Measurements from ENCODE around the gene CHID1. TPM values are rescaled to one million over a fixed set of nuclear protein-coding genes. Genes with fewer than 3 reads are reported as not detected.
A peak's percentile ranks its signal among the peaks of the same experiment; 100 is the strongest.

CHID1 gene
- 10 to 100 TPM; 39.0 to 69.7 (median 47.2) TPM for polyA plus RNA-seq (ENCODE audit: low read depth in 6 of 6)

DNA sequence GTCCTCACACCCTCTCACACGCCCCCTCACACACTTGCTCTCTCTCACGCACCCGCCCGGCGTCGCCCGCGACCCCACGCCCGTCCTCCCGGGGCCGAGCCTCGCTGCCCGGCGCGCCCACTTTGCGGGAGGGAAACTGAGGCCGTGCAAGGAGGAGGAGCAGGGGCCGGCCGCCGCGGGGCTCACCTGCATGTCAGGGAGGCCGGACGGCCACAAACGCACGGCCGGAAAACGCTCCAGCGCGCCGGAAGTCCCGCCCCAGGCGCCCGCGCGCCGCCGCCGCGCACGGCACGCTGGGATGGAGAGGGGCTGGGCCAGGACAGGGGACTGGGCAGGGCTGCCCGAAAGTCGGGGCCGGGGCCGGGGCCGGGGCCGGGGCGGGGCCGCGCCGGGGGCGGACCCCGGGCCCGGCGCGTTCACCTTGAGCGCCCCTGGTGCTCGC lies at the start of gene CHID1:
CHID1 (minus strand) TSS at position 222 of the 442 bp plus-strand sequence. CDS start 5,994 bp downstream, outside the sequence.
- H3K4me3 Mint-ChIP-seq, result peak within 1 kb of the TSS; percentile 85 to 97 (median 93)
- ATAC-seq (ENCODE audit: low read depth in 2 of 2) (peak; percentile 92), DNase-seq (peak; percentile 78)
- H3K9me3 Mint-ChIP-seq, result no peaks in the 10 kb centered on the region
- H3K27me3 Mint-ChIP-seq, result no peaks in the 10 kb centered on the region
- no peaks in the 10 kb centered on the region for H3K36me3 Mint-ChIP-seq
- peak within 1 kb of the TSS; percentile 30 to 97 (median 81) for H3K27ac Mint-ChIP-seq
- peaks cover 29 to 35% (median 30%) of the 10 kb centered on the region in 3 donors for H3K4me1 Mint-ChIP-seq

DNA sequence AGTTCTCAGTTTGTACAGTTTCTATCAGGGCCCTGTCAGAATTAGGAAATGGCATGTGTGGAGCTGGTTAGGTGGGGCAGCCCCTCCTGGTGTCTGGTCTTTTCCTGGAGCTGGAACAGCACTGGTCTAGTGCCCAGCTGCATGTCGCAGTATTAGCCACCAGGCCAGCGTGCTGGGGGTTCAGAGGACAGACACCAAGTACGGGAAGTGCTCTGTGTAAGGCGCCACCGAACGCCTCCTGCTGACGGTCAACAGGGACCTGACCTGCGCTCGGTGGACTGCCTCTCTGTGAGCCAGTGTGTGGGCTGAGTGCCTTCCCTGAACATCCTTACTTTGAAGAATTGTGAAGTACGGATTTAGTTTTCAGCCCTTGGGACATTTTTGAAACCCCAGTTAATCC lies 49.0 kb upstream of the CHID1 start:
- DNase-seq (no peak), ATAC-seq (ENCODE audit: low read depth in 2 of 2) (no peak)
- Mint-ChIP-seq H3K4me1 (peaks cover 16 to 28% (median 25%) of the 10 kb centered on the region in 3 donors), H3K4me3 (no peak overlapping the region), H3K9me3 (no peaks in the 10 kb centered on the region), H3K27ac (peak overlapping the region in 1 of 6 donors; percentile 28), H3K36me3 (peaks cover 0 to 10% of the 10 kb centered on the region in 2 donors), H3K27me3 (no peaks in the 10 kb centered on the region)

DNA sequence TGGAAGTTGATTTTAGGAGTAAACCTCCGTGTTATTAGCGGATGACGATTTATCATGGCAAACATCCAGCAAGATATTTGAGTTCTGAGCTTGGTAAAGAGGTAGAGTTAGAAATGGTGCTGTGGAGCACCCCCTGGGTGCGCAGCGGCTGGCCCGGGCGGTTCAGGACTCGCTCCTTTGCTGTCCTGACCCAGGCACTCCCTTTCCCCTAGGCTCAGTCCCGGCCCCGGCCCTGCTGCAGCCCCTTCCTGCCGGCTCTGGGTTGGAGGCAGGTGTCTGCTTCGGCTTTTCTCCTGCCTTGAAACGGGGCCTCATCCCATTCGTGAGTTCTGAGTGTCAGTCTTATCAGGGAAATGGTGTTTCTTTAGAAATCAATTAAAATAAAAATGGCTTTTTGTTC lies 48.4 kb upstream of the CHID1 start:
- H3K4me3 Mint-ChIP-seq, result peak overlapping the region in 1 of 8 donors; percentile 19
- peak overlapping the region in 2 of 6 donors; percentile 24 to 28 for H3K27ac Mint-ChIP-seq
- H3K4me1 Mint-ChIP-seq, result peaks cover 22 to 31% (median 28%) of the 10 kb centered on the region in 3 donors
- peaks cover 0 to 4% of the 10 kb centered on the region in 2 donors for H3K36me3 Mint-ChIP-seq
- H3K27me3 Mint-ChIP-seq, result no peaks in the 10 kb centered on the region
- ATAC-seq (ENCODE audit: low read depth in 2 of 2) (no peak), DNase-seq (no peak)
- no peaks in the 10 kb centered on the region for H3K9me3 Mint-ChIP-seq

GRCh38 chr11:958101-958500 lies 47.5 kb upstream of the CHID1 start:
- ATAC-seq (ENCODE audit: low read depth in 2 of 2), result no peak
- DNase-seq, result no peak
- Mint-ChIP-seq H3K4me1 (peaks cover 30 to 40% (median 32%) of the 10 kb centered on the region in 3 donors), H3K27ac (peak overlapping the region in 1 of 6 donors; percentile 59), H3K36me3 (no peaks in the 10 kb centered on the region), H3K4me3 (no peak overlapping the region), H3K9me3 (no peaks in the 10 kb centered on the region), H3K27me3 (no peaks in the 10 kb centered on the region)

DNA sequence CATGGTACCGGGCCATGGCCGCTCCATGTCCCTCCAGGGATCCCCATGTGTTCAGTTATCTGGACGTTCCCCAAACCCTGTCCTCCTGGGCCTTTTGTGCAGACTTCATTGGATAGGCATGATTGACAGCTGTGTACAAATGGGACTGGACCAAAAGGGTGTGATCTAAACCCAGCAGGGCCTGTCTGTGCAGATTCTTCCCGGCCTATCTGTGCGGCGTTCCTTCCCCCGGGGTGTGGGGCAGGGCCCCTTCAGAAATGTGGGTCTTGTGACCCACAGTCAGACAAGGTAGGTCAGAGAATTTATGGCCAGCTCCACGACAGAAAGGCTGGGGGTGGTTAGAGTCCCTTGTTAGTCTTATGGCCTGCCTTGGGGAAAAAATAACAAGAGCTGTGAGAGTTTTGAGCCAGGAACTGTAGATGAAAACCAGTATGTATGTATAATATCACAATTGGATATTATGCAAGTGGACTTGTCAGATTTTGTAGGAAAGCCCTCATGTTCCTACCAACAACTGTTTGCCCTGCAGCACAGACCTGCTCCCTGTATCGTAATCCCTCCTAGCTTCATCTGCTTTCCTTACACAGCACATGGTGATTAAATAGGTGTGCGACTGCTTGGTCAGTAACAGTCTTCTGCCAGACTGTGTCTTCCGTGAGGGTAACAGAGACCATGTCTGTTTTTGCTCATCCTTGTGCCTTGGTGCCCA lies 46.8 kb upstream of the CHID1 start:
- H3K27ac Mint-ChIP-seq, result peak overlapping the region in 4 of 6 donors; percentile 11 to 88 (median 60)
- no peak for DNase-seq
- no peaks in the 10 kb centered on the region for H3K9me3 Mint-ChIP-seq
- H3K4me3 Mint-ChIP-seq, result no peak overlapping the region
- no peaks in the 10 kb centered on the region for H3K36me3 Mint-ChIP-seq
- peaks cover 37 to 46% (median 39%) of the 10 kb centered on the region in 3 donors for H3K4me1 Mint-ChIP-seq
- no peak for ATAC-seq (ENCODE audit: low read depth in 2 of 2)
- H3K27me3 Mint-ChIP-seq, result no peaks in the 10 kb centered on the region

- no peaks in the 10 kb centered on the region for H3K27me3 Mint-ChIP-seq
- H3K36me3 Mint-ChIP-seq, result no peaks in the 10 kb centered on the region
- DNase-seq (no peak), ATAC-seq (ENCODE audit: low read depth in 2 of 2) (peak; percentile 42 to 52)
- H3K9me3 Mint-ChIP-seq, result no peaks in the 10 kb centered on the region
- H3K4me3 Mint-ChIP-seq, result peak overlapping the region in 5 of 8 donors; percentile 12 to 86 (median 50)
- peaks cover 36 to 48% (median 39%) of the 10 kb centered on the region in 3 donors for H3K4me1 Mint-ChIP-seq
- peak overlapping the region; percentile 61 to 94 (median 82) for H3K27ac Mint-ChIP-seq
Measured at GRCh38 chr11:955154-956063, 44.8 kb upstream of the CHID1 start.

GRCh38 chr11:954392-955153 lies 44.0 kb upstream of the CHID1 start:
- Mint-ChIP-seq H3K9me3 (peaks cover 0 to 5% (median 3%) of the 10 kb centered on the region in 7 donors), H3K36me3 (peaks cover 0 to 4% of the 10 kb centered on the region in 2 donors), H3K27me3 (no peaks in the 10 kb centered on the region), H3K27ac (peak overlapping the region; percentile 1 to 96 (median 72)), H3K4me1 (peaks cover 36 to 48% (median 39%) of the 10 kb centered on the region in 3 donors), H3K4me3 (peak overlapping the region in 6 of 8 donors; percentile 12 to 86 (median 44))
- ATAC-seq (ENCODE audit: low read depth in 2 of 2) (peak; percentile 50 to 55), DNase-seq (no peak)

GRCh38 chr11:953512-953911 lies 42.9 kb upstream of the CHID1 start:
- no peak overlapping the region for H3K4me3 Mint-ChIP-seq
- H3K27ac Mint-ChIP-seq, result peak overlapping the region in 2 of 6 donors; percentile 36 to 49
- DNase-seq (no peak), ATAC-seq (ENCODE audit: low read depth in 2 of 2) (no peak)
- H3K4me1 Mint-ChIP-seq, result peaks cover 36 to 48% (median 39%) of the 10 kb centered on the region in 3 donors
- no peaks in the 10 kb centered on the region for H3K27me3 Mint-ChIP-seq
- peaks cover 0 to 12% (median 8%) of the 10 kb centered on the region in 7 donors for H3K9me3 Mint-ChIP-seq
- H3K36me3 Mint-ChIP-seq, result peaks cover 0 to 4% of the 10 kb centered on the region in 2 donors

DNA sequence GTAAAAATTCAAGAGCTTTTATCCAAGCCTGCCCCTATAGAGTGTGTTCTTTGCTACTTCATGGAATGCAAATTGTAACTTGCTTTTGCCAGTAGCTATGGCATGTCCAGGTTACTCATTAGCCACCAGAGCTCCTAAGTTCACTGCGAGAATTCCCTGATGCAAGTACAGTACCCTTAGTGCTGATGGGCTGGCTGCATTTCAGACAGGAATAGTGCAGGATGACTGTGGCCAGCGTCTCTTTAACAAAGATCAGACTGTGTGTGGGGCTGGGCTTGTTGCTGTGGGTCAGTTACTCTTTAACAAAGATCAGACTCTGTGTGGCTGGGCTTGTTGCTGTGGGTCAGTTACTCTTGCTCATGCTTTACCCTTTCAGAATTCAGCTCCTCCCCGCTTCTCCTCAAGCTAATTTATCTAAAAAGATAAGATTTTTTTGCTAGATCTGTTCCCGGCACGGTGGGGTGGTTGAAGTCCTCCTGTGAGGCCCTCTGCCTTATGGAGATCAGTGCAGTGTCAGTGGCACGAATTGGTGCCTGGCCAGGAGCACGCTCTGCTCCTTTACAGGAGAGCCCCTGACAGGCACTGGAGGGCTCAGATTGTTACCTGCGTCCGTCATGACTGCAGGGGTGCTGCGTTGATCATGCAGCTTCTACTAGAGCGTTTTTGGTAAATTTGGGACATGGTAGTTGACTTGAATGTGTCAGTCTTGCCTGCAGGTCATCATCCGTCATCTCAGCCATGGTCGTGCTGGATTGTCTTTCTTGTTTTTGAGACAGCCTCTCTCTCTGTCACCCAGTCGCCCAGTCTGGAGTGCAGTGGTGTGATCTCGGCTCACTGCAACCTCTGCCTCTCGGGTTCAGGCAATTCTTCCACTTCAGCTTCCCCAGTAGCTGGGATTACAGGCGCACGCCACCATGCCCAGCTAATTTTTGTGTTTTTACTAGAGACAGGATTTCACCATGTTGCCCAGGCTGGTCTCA lies 42.1 kb upstream of the CHID1 start:
- H3K36me3 Mint-ChIP-seq, result peaks cover 6 to 10% of the 10 kb centered on the region in 2 donors
- no peak for DNase-seq
- H3K4me1 Mint-ChIP-seq, result peaks cover 32 to 48% (median 39%) of the 10 kb centered on the region in 3 donors
- no peaks in the 10 kb centered on the region for H3K27me3 Mint-ChIP-seq
- no peak for ATAC-seq (ENCODE audit: low read depth in 2 of 2)
- peaks cover 0 to 17% (median 8%) of the 10 kb centered on the region in 7 donors for H3K9me3 Mint-ChIP-seq
- H3K4me3 Mint-ChIP-seq, result peak overlapping the region in 1 of 8 donors; percentile 3
- peak overlapping the region in 2 of 6 donors; percentile 11 to 26 for H3K27ac Mint-ChIP-seq

DNA sequence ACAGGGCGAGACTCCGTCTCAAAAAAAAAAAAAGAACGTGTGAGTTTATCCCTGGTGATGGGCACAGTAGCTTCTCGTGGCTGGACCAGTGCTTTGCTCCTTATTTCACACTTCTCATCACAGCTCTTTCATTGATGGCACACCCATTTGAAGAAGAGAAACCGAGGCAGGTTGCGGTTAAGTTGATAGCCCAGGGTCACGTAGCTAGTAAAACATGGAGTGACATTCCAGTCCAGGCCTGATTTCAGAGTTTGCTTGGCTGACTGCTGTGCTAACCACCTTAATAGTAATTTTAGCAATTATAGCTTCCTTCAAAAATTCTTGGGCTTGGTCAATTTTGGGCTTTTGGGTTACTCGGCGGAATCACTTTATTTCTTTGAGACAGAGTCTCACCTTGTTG lies 40.9 kb upstream of the CHID1 start:
- H3K36me3 Mint-ChIP-seq, result peaks cover 8 to 10% of the 10 kb centered on the region in 2 donors
- ATAC-seq (ENCODE audit: low read depth in 2 of 2), result no peak
- no peaks in the 10 kb centered on the region for H3K27me3 Mint-ChIP-seq
- no peak for DNase-seq
- peaks cover 0 to 17% (median 8%) of the 10 kb centered on the region in 7 donors for H3K9me3 Mint-ChIP-seq
- H3K4me1 Mint-ChIP-seq, result peaks cover 30 to 42% (median 39%) of the 10 kb centered on the region in 3 donors
- no peak overlapping the region for H3K27ac Mint-ChIP-seq
- no peak overlapping the region for H3K4me3 Mint-ChIP-seq

DNA sequence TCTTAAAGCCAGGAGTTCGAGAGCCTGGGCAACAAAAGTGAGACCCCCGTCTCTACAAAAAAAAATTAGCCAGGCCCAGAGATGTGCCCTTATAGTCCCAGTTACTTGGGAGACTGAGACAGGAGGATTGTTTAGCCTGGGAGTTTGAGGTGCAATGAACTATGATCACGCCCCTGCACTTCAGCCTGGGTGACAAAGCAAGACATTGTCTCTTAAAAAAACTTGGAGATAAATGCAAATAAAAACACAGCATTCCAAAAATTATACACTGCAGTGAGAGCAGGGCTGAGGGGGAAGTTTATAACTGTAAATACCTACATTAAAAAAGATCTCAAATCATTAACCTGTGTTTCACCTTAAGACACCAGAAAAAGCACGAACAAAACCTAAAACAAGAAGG lies 37.1 kb upstream of the CHID1 start:
- Mint-ChIP-seq H3K36me3 (peaks cover 22 to 30% of the 10 kb centered on the region in 2 donors), H3K27ac (no peak overlapping the region)

GRCh38 chr11:945986-946385 lies 35.4 kb upstream of the CHID1 start:
- no peak for DNase-seq
- Mint-ChIP-seq H3K27ac (no peak overlapping the region), H3K9me3 (peaks cover 0 to 17% (median 8%) of the 10 kb centered on the region in 7 donors), H3K36me3 (peaks cover 22 to 30% of the 10 kb centered on the region in 2 donors), H3K4me3 (no peak overlapping the region), H3K27me3 (no peaks in the 10 kb centered on the region), H3K4me1 (peaks cover 13 to 33% (median 16%) of the 10 kb centered on the region in 3 donors)
- ATAC-seq (ENCODE audit: low read depth in 2 of 2), result no peak

More for the DNA sequence above, 37.1 kb upstream of the CHID1 start:
- no peak overlapping the region for H3K4me3 Mint-ChIP-seq
- no peak for ATAC-seq (ENCODE audit: low read depth in 2 of 2)
- peaks cover 0 to 17% (median 8%) of the 10 kb centered on the region in 7 donors for H3K9me3 Mint-ChIP-seq
- no peak for DNase-seq
- no peaks in the 10 kb centered on the region for H3K27me3 Mint-ChIP-seq
- peaks cover 15 to 31% (median 16%) of the 10 kb centered on the region in 3 donors for H3K4me1 Mint-ChIP-seq
